Activated CD8-positive, alpha-beta T cell treated with anti-CD3 and anti-CD28 coated beads for 36 hours (primary cell): ENCODE data around the gene CLTCL1. TPM values are rescaled to one million over a fixed set of nuclear protein-coding genes. Genes with fewer than 3 reads are reported as not detected.

Experiments
- ATAC-seq: fragments of 200-7000 bp; cut with Tn5 transposase; one replicate; pipeline ENCODE4 v1.10.0; 2021; ENCODE audit warnings: mild to moderate bottlenecking, moderate library complexity
- CTCF ChIA-PET: fragments of 350-600 bp; sonication (Branson Sonifier 250); formaldehyde crosslinking; loops from one replicate; lab custom pipeline; 2021; ENCODE audit warnings: antibody characterized with exemption; lab: Charles Lee
- POLR2A ChIA-PET: fragments of 350-600 bp; sonication (Branson Sonifier 250); formaldehyde crosslinking; loops from one replicate; lab custom pipeline; 2021; ENCODE audit warnings: antibody characterized with exemption; lab: Charles Lee
- DNase-seq: peaks from one replicate; pipeline ENCODE4 v3.0.0-alpha.2; 2020
- H3K27ac Mint-ChIP-seq: one replicate; pipeline ENCODE4 v1.8.0; 2021; ENCODE audit warnings: mild to moderate bottlenecking, mixed read lengths
- H3K27me3 Mint-ChIP-seq: one replicate; pipeline ENCODE4 v1.8.0; 2021; ENCODE audit warnings: mixed read lengths
- H3K36me3 Mint-ChIP-seq: one replicate; pipeline ENCODE4 v1.8.0; 2021; ENCODE audit warnings: low read depth, mixed read lengths
- H3K4me1 Mint-ChIP-seq: one replicate; pipeline ENCODE4 v1.8.0; 2021; ENCODE audit warnings: low read depth, mixed read lengths
- H3K4me3 Mint-ChIP-seq: one replicate; pipeline ENCODE4 v1.8.0; 2021; ENCODE audit warnings: mild to moderate bottlenecking, moderate library complexity, mixed read lengths
- H3K9me3 Mint-ChIP-seq: one replicate; pipeline ENCODE4 v1.8.0; 2021; ENCODE audit warnings: mixed read lengths
- CTCF ChIP-seq: fragments of 200-600 bp; IDR thresholded peaks from one replicate; pipeline ENCODE4 v1.8.0; 2022; ENCODE audit warnings: antibody characterized with exemption, mild to moderate bottlenecking
- intact Hi-C: fragments of 100-400 bp; cut with micrococcal nuclease; formaldehyde crosslinking; loops from one replicate; pipeline ENCODE4 v1.10.0; 2022
- total RNA-seq, 2 experiments: library from RNA; stranded (reverse); gene quantifications; one replicate each; pipeline ENCODE4 v1.2.3, GENCODE V29; 2021

CLTCL1 gene
- total RNA-seq, 2 experiments from 2014 or later = 0.45 to 0.65 TPM

GRCh38 chr22:19201130-19201868 is 90.2 kb downstream of the CLTCL1 start:
- no peak for TF ChIP-seq CTCF
- no peaks in the 10 kb centered on the region for H3K36me3 Mint-ChIP-seq
- H3K4me1 Mint-ChIP-seq = no peaks in the 10 kb centered on the region
- POLR2A ChIA-PET = no interaction called here
- DNase-seq (no peak), ATAC-seq (no peak)
- no peak overlapping the region for H3K4me3 Mint-ChIP-seq
- H3K27me3 Mint-ChIP-seq = no peaks in the 10 kb centered on the region
- CTCF ChIA-PET = no interaction called here
- intact Hi-C loops = no loop called here
- no peak overlapping the region for H3K27ac Mint-ChIP-seq
- H3K9me3 Mint-ChIP-seq = no peaks in the 10 kb centered on the region

- POLR2A ChIA-PET = no interaction called here
- no peak for TF ChIP-seq CTCF
- H3K4me1 Mint-ChIP-seq = peaks cover 10% of the 10 kb centered on the region
- no peaks in the 10 kb centered on the region for H3K27me3 Mint-ChIP-seq
- DNase-seq (no peak), ATAC-seq (no peak)
- H3K27ac Mint-ChIP-seq = no peak overlapping the region
- no peaks in the 10 kb centered on the region for H3K9me3 Mint-ChIP-seq
- CTCF ChIA-PET = no interaction called here
- H3K36me3 Mint-ChIP-seq = no peaks in the 10 kb centered on the region
- intact Hi-C loops = no loop called here
- no peak overlapping the region for H3K4me3 Mint-ChIP-seq
Measured at GRCh38 chr22:19199479-19199878, 92.0 kb downstream of the CLTCL1 start.

- intact Hi-C loops = no loop called here
- peaks cover 10% of the 10 kb centered on the region for H3K4me1 Mint-ChIP-seq
- no peaks in the 10 kb centered on the region for H3K36me3 Mint-ChIP-seq
- no peak overlapping the region for H3K27ac Mint-ChIP-seq
- ChIA-PET POLR2A (no interaction called here), CTCF (no interaction called here)
- H3K4me3 Mint-ChIP-seq = no peak overlapping the region
- DNase-seq (no peak), ATAC-seq (no peak)
- no peaks in the 10 kb centered on the region for H3K27me3 Mint-ChIP-seq
- no peaks in the 10 kb centered on the region for H3K9me3 Mint-ChIP-seq
- no peak for TF ChIP-seq CTCF
Measured at GRCh38 chr22:19197997-19198865, 93.3 kb downstream of the CLTCL1 start.

GRCh38 chr22:19196841-19197612 is 94.5 kb downstream of the CLTCL1 start:
- no peaks in the 10 kb centered on the region for H3K9me3 Mint-ChIP-seq
- CTCF ChIA-PET = interaction anchor here (1.7 kb wide), 1 partner anchor 17 kb away, joined by 6 read pairs; no protein-coding TSS in a partner anchor
- H3K4me3 Mint-ChIP-seq = no peak overlapping the region
- no peak for TF ChIP-seq CTCF
- DNase-seq (no peak), ATAC-seq (no peak)
- H3K36me3 Mint-ChIP-seq = no peaks in the 10 kb centered on the region
- peaks cover 10% of the 10 kb centered on the region for H3K4me1 Mint-ChIP-seq
- POLR2A ChIA-PET = no interaction called here
- H3K27me3 Mint-ChIP-seq = no peaks in the 10 kb centered on the region
- H3K27ac Mint-ChIP-seq = no peak overlapping the region
- intact Hi-C loops = no loop called here
